GM20000 (cell line): ENCODE results near the gene C4orf50.

Experiments
- DNase-seq: peaks from one replicate; pipeline ENCODE4 v3.0.0; 2012; ENCODE audit warnings: low spot score
- CTCF ChIP-seq: IDR thresholded peaks from 2 replicates; pipeline ENCODE4 v1.5.1; 2012; ENCODE audit warnings: mild to moderate bottlenecking, control low read depth; ENCODE audit errors: extremely low read depth, missing control alignments

Gene C4orf50

GRCh38 chr4:6044276-6044675 is 26.0 kb upstream of the C4orf50 start:
- no peak for DNase-seq
- no peak for TF ChIP-seq CTCF

GRCh38 chr4:6043843-6044242 is 25.6 kb upstream of the C4orf50 start:
- TF ChIP-seq CTCF, result no peak
- no peak for DNase-seq

GRCh38 chr4:6043188-6043587 is 25.0 kb upstream of the C4orf50 start:
- no peak for DNase-seq
- TF ChIP-seq CTCF, result no peak

DNA sequence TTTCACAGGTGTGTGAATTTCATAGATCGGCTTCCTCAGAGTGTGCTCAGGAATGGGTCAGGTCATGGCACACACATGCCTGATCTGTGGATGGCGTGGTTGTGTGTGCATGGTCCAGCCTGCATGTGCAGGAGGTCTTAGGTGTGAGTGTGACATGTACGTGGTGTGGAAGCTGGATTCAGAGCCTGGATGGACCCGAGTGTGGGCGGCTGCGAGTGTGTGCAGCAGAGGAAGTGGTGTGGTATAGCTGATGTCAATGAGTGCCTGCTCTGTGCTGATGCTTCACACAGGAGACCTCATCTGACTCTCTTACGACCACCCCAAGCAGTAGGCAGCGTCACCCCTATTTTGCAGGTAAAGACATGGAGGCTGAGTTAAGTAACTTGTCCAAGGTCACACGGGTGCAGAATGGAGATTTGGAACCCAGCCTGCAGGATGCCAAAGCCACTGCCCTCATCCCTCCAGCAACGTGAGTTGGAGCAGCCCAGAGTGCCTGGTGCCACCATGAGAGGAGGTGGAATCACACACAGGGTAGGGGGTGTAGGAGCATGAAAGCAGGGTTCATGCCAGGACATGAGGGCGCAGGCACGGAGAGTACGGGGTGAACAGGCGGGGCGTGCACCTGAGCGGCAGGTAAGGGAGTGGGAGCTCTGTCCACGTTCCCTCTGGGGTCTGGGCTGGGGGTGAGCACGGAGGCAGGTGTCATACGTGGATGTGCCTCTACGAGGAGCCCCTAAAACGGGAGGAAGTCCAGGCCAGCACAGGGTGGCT is 24.2 kb upstream of the C4orf50 start:
- no peak for TF ChIP-seq CTCF
- no peak for DNase-seq

DNA sequence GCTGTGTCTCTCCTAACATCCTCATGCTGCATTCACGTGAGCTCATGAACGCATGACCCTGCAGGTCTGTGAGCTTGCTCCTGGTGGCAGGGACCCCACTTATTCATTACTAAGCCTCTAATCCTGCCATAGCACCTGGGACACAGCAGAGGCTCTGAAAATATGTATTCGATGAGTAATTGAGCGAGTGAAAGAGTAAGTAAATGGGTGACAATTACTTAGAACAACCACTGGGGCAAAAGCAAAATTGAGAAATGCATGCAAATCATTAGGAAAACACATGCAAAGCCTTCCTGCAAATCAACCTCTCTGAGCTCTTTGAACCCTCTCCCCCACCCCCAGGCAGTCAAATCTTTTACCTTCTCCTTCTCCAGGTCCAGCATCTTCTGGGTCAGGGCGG is 23.6 kb upstream of the C4orf50 start:
- no peak for DNase-seq
- TF ChIP-seq CTCF, result no peak

DNA sequence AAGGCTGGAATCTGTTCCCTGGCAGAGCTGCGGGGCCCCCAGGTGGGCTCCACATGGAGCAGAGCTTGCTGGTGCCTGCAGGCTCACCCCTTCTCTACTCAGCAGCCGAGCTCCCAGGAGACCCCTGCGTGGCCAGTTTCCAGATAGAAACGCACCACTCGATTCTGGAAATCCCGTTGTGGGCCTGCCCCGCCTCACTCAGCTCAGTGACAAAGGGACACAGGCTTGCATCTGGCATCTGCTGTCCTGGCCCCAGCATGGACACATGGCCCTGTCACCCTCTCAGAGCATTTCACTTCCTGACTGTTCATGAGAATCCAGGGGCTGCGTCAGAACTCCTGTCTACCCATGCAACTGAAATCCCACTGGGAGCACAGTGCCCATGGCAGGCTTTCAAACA is 20.5 kb upstream of the C4orf50 start:
- no peak for DNase-seq
- TF ChIP-seq CTCF, result no peak

GRCh38 chr4:6035786-6036185 is 17.6 kb upstream of the C4orf50 start:
- no peak for TF ChIP-seq CTCF
- no peak for DNase-seq
